ENCODE measurements around the gene RBFOX1.

DNA sequence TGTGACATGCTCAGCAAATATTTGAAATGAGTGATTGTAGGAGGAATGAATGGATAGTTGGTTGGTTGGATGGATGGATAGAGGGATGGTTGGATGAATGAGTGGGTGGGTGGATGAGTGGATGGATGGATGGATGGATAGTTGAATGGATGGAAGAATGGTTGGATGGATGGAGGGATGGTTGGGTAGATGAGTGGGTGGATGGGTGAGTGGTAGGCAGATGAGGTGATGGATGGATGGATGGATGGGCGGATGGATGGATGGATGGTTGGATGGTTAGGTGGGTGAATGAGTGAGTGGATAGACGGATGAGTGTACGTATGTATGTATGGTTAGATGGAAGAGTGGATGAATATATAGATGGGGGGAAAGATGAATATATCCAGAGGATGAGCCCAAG is 137.7 kb downstream of the RBFOX1 start:
- TF ChIP-seq, protein P1, sequence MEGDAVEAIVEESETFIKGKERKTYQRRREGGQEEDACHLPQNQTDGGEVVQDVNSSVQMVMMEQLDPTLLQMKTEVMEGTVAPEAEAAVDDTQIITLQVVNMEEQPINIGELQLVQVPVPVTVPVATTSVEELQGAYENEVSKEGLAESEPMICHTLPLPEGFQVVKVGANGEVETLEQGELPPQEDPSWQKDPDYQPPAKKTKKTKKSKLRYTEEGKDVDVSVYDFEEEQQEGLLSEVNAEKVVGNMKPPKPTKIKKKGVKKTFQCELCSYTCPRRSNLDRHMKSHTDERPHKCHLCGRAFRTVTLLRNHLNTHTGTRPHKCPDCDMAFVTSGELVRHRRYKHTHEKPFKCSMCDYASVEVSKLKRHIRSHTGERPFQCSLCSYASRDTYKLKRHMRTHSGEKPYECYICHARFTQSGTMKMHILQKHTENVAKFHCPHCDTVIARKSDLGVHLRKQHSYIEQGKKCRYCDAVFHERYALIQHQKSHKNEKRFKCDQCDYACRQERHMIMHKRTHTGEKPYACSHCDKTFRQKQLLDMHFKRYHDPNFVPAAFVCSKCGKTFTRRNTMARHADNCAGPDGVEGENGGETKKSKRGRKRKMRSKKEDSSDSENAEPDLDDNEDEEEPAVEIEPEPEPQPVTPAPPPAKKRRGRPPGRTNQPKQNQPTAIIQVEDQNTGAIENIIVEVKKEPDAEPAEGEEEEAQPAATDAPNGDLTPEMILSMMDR (IDR thresholded peaks at IDR 0.05): no peak
- TF ChIP-seq POLR2AphosphoS5 (IDR thresholded peaks at IDR 0.05) (no peak), POLR2A (IDR thresholded peaks at IDR 0.05) (no peak), EP300 (IDR thresholded peaks at IDR 0.05) (no peak)
